GM12878 (cell line): ENCODE data around the gene ADAMTS16.

Experiments
- EZH2 ChIP-seq: IDR thresholded peaks from 2 replicates; pipeline ENCODE4 v1.6.1; 2012; ENCODE audit warnings: low read depth, mild to moderate bottlenecking, control low read depth, inconsistent platforms, low read length, borderline replicate concordance; ENCODE audit not compliant: control insufficient read depth
- GABPA ChIP-seq: IDR thresholded peaks from 2 replicates; pipeline ENCODE4 v1.6.1; 2014; ENCODE audit warnings: antibody characterized with exemption, low read depth, mild to moderate bottlenecking, inconsistent platforms
- POLR2A ChIP-seq: IDR thresholded peaks from 2 replicates; pipeline ENCODE4 v1.6.1; 2011; ENCODE audit warnings: low read depth, mild to moderate bottlenecking, low read length
- POLR2AphosphoS5 ChIP-seq: IDR thresholded peaks from 2 replicates; pipeline ENCODE4 v1.6.1; 2011; ENCODE audit warnings: mild to moderate bottlenecking, low read length, inconsistent platforms
- SIN3A ChIP-seq: IDR thresholded peaks from 2 replicates; pipeline ENCODE4 v1.6.1; 2012; ENCODE audit warnings: low read depth, low read length, improper control_type of control experiment
- TF ChIP-seq, protein P1 (sequence below), 3 experiments: IDR thresholded peaks in 2 of 3; conservative IDR thresholded peaks in 1 of 3; 2 replicates each; pipeline ENCODE4 v1.5.1; 2011; ENCODE audit warnings: low read depth in 3 of 3, low read length in 3 of 3, mild to moderate bottlenecking in 3 of 3, control low read depth in 2 of 3, moderate library complexity in 2 of 3, inconsistent platforms in 1 of 3, mixed read lengths in 1 of 3; ENCODE audit not compliant: control insufficient read depth in 2 of 3, insufficient read depth in 1 of 3; ENCODE audit errors: extremely low read depth in 1 of 3
- TF ChIP-seq, protein P2 (sequence below): IDR thresholded peaks from 2 replicates; pipeline ENCODE4 v1.6.1; 2012; ENCODE audit warnings: low read depth, low read length, improper control_type of control experiment
- TF ChIP-seq, protein P3 (sequence below): fragments of 450-650 bp; IDR thresholded peaks from 2 replicates; pipeline ENCODE4 v1.6.1; 2017; ENCODE audit warnings: low read depth, mild to moderate bottlenecking, moderate library complexity

DNA sequence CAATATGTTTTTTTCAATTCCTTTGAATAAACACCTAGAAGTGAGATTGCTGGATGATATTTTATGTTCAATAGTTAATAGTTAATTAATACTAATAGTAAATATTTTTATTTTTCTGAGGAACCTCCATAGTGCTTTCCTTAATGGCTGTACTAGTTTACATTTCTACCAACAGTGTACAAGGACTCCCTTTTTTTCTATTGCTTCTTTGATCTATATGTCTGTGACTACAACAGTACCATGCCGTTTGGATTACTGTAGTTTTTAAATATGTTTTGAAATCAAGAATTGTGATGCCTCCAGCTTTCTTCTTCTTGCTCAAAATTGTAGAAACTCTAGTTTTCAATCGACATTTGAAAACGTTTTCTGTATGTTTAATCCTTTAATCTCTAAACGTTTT is 39.5 kb upstream of the ADAMTS16 start:
- TF ChIP-seq, protein P1, sequence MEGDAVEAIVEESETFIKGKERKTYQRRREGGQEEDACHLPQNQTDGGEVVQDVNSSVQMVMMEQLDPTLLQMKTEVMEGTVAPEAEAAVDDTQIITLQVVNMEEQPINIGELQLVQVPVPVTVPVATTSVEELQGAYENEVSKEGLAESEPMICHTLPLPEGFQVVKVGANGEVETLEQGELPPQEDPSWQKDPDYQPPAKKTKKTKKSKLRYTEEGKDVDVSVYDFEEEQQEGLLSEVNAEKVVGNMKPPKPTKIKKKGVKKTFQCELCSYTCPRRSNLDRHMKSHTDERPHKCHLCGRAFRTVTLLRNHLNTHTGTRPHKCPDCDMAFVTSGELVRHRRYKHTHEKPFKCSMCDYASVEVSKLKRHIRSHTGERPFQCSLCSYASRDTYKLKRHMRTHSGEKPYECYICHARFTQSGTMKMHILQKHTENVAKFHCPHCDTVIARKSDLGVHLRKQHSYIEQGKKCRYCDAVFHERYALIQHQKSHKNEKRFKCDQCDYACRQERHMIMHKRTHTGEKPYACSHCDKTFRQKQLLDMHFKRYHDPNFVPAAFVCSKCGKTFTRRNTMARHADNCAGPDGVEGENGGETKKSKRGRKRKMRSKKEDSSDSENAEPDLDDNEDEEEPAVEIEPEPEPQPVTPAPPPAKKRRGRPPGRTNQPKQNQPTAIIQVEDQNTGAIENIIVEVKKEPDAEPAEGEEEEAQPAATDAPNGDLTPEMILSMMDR (IDR thresholded peaks at IDR 0.05 in 2 of 3, conservative IDR thresholded peaks at IDR 0.05 in 1 of 3; ENCODE audit: control insufficient read depth in 2 of 3, extremely low read depth in 1 of 3, insufficient read depth in 1 of 3, low read depth in 3 of 3, low read length in 3 of 3): no peak
- TF ChIP-seq GABPA (no peak), POLR2A (no peak), EZH2 (no peak), POLR2AphosphoS5 (no peak), SIN3A (no peak)
- TF ChIP-seq, protein P2, sequence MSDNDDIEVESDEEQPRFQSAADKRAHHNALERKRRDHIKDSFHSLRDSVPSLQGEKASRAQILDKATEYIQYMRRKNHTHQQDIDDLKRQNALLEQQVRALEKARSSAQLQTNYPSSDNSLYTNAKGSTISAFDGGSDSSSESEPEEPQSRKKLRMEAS: no peak
- TF ChIP-seq, protein P3, sequence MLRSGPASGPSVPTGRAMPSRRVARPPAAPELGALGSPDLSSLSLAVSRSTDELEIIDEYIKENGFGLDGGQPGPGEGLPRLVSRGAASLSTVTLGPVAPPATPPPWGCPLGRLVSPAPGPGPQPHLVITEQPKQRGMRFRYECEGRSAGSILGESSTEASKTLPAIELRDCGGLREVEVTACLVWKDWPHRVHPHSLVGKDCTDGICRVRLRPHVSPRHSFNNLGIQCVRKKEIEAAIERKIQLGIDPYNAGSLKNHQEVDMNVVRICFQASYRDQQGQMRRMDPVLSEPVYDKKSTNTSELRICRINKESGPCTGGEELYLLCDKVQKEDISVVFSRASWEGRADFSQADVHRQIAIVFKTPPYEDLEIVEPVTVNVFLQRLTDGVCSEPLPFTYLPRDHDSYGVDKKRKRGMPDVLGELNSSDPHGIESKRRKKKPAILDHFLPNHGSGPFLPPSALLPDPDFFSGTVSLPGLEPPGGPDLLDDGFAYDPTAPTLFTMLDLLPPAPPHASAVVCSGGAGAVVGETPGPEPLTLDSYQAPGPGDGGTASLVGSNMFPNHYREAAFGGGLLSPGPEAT: no peak
